HepG2 (cell line): ENCODE data around the gene CSNK2B. TPM values are rescaled to one million over a fixed set of nuclear protein-coding genes. Genes with fewer than 3 reads are reported as not detected.
A peak's percentile ranks its signal among the peaks of the same experiment; 100 is the strongest.

Experiments used
- CREBL2 ChIP-seq: sonication (generic); formaldehyde crosslinking; IDR thresholded peaks from 2 replicates; pipeline ENCODE4 v1.8.1; 2023; ENCODE audit warnings: missing genetic modification reagents, mild to moderate bottlenecking, borderline replicate concordance
- CSRNP1 ChIP-seq: sonication (generic); formaldehyde crosslinking; IDR thresholded peaks from 2 replicates; pipeline ENCODE4 v1.8.1; 2023; ENCODE audit warnings: mild to moderate bottlenecking, missing genetic modification reagents
- EP300 ChIP-seq, 3 experiments: sonication (generic) in 1 of 3; formaldehyde crosslinking in 1 of 3; IDR thresholded peaks; 2 replicates each; pipeline versions ENCODE4 v1.5.1 to v1.6.1; 2011 to 2020; ENCODE audit warnings: low read depth in 2 of 3, low read length in 2 of 3, borderline replicate concordance in 1 of 3, improper control_type of control experiment in 1 of 3, mild to moderate bottlenecking in 1 of 3, missing genetic modification reagents in 1 of 3, moderate library complexity in 1 of 3
- ETV5 ChIP-seq: IDR thresholded peaks from 2 replicates; pipeline ENCODE4 v1.6.1; 2018; ENCODE audit warnings: missing biosample characterization, missing genetic modification reagents, inconsistent platforms, borderline replicate concordance
- FOXA1 ChIP-seq, 2 experiments: fragments of 450-650 bp in 1 of 2; sonication (generic) in 1 of 2; formaldehyde crosslinking in 1 of 2; IDR thresholded peaks; 2 replicates each; pipeline versions ENCODE4 v1.4.0 to v1.6.1; 2016 to 2020; ENCODE audit warnings: missing genetic modification reagents in 1 of 2
- GATAD1 ChIP-seq: IDR thresholded peaks from 2 replicates; pipeline ENCODE4 v1.6.1; 2016; ENCODE audit warnings: missing genetic modification reagents, missing compliant biosample characterization
- HDAC2 ChIP-seq: sonication (generic); formaldehyde crosslinking; IDR thresholded peaks from 2 replicates; pipeline ENCODE4 v1.4.0; 2020; ENCODE audit warnings: missing genetic modification reagents
- HOMEZ ChIP-seq: IDR thresholded peaks from 2 replicates; pipeline ENCODE4 v1.6.1; 2016; ENCODE audit warnings: low read depth
- HOXA3 ChIP-seq: sonication (generic); formaldehyde crosslinking; IDR thresholded peaks from 2 replicates; pipeline ENCODE4 v1.5.0; 2020; ENCODE audit warnings: missing genetic modification reagents
- MED1 ChIP-seq: sonication (generic); formaldehyde crosslinking; IDR thresholded peaks from 2 replicates; pipeline ENCODE4 v1.4.0; 2020; ENCODE audit warnings: missing genetic modification reagents
- MXI1 ChIP-seq: IDR thresholded peaks from 3 replicates; pipeline ENCODE4 v1.6.1; 2012; ENCODE audit warnings: low read depth, low read length, inconsistent platforms, borderline replicate concordance
- NFYC ChIP-seq: IDR thresholded peaks from 2 replicates; pipeline ENCODE4 v1.6.1; 2016; ENCODE audit warnings: missing genetic modification reagents, missing compliant biosample characterization
- YEATS4 ChIP-seq: sonication (generic); formaldehyde crosslinking; IDR thresholded peaks from 2 replicates; pipeline ENCODE4 v1.4.0; 2020; ENCODE audit warnings: missing genetic modification reagents, borderline replicate concordance
- ZEB1 ChIP-seq: IDR thresholded peaks from 2 replicates; pipeline ENCODE4 v1.6.1; 2012; ENCODE audit warnings: mild to moderate bottlenecking, low read depth, inconsistent platforms; ENCODE audit not compliant: insufficient replicate concordance
- ZMAT3 ChIP-seq: sonication (generic); formaldehyde crosslinking; conservative IDR thresholded peaks from 2 replicates; pipeline ENCODE4 v1.7.0; 2021; ENCODE audit warnings: missing genetic modification reagents
- ZNF335 ChIP-seq: sonication (generic); formaldehyde crosslinking; IDR thresholded peaks from 2 replicates; pipeline ENCODE4 v1.4.0; 2020; ENCODE audit warnings: missing genetic modification reagents
- ZNF652 ChIP-seq: IDR thresholded peaks from 2 replicates; pipeline ENCODE4 v1.6.1; 2016; ENCODE audit warnings: low read depth, borderline replicate concordance
- polyA plus RNA-seq, 8 experiments: library from polyadenylated mRNA; depleted of rRNA in 3 of 8; stranded (reverse) in 7 of 8; unstranded in 1 of 8; fragments of >200 nt; fragmentation: Illumina TruSeq in 4 of 8; extraction: Trizol in 4 of 8; gene quantifications; 2 replicates each; pipeline versions ENCODE4 v1.2.1 to v1.2.3, GENCODE V29; 2011 to 2016; ENCODE audit warnings: low read depth in 4 of 8, missing spikeins in 1 of 8, mixed read lengths in 1 of 8; ENCODE audit not compliant: insufficient read depth in 1 of 8
- total RNA-seq, 5 experiments: library from RNA; depleted of rRNA; stranded (reverse); fragments of >200 nt; fragmentation: Illumina TruSeq; extraction: Trizol; gene quantifications; 2 replicates each; pipeline ENCODE4 v1.2.3, GENCODE V29; 2016; ENCODE audit warnings: low read depth in 1 of 5
- TF ChIP-seq, protein P1 (sequence below): sonication (generic); formaldehyde crosslinking; conservative IDR thresholded peaks from 2 replicates; pipeline ENCODE4 v1.8.0; 2022; ENCODE audit warnings: missing genetic modification reagents

Gene CSNK2B
- total and polyA plus RNA-seq, 2 of the 13 experiments (the other 11 are each of a cell fraction or from before 2014, with no cell fraction given) = 111 to 296 TPM

GRCh38 chr6:31655349-31656237 lies 10.3 kb upstream of the CSNK2B start, which contains the start of gene APOM (continued):
- TF ChIP-seq, protein P1, sequence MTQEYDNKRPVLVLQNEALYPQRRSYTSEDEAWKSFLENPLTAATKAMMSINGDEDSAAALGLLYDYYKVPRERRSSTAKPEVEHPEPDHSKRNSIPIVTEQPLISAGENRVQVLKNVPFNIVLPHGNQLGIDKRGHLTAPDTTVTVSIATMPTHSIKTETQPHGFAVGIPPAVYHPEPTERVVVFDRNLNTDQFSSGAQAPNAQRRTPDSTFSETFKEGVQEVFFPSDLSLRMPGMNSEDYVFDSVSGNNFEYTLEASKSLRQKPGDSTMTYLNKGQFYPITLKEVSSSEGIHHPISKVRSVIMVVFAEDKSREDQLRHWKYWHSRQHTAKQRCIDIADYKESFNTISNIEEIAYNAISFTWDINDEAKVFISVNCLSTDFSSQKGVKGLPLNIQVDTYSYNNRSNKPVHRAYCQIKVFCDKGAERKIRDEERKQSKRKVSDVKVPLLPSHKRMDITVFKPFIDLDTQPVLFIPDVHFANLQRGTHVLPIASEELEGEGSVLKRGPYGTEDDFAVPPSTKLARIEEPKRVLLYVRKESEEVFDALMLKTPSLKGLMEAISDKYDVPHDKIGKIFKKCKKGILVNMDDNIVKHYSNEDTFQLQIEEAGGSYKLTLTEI (CRISPR knock-in tag) = no peak
- TF ChIP-seq CSRNP1 (CRISPR knock-in tag) = peak; percentile 94; the same call in 1 of the 2 replicates
- TF ChIP-seq HOMEZ (CRISPR knock-in tag) = peak; percentile 90
- no peak for TF ChIP-seq ZEB1
- peak in 1 of 2 experiments; percentile 95; a peak in 2 of 4 replicates for TF ChIP-seq EP300 (IDR thresholded peaks at IDR 0.05; ENCODE audit: low read depth in 2 of 2, low read length in 2 of 2)
- peak; percentile 81; the same call in 1 of the 2 replicates for TF ChIP-seq EP300 (CRISPR knock-in tag; IDR thresholded peaks at IDR 0.05; ENCODE audit: borderline replicate concordance)
- peak; percentile 92 for TF ChIP-seq HOXA3 (CRISPR knock-in tag)
- peak; percentile 83; the same call in 1 of the 3 replicates for TF ChIP-seq MXI1
- TF ChIP-seq ZNF652 (CRISPR knock-in tag) = peak; percentile 76; the same call in 1 of the 2 replicates
- TF ChIP-seq ZMAT3 (CRISPR knock-in tag) = peak; percentile 82; the same call in 1 of the 2 replicates
- peak; percentile 100 for TF ChIP-seq ETV5 (CRISPR knock-in tag)
- TF ChIP-seq ZNF335 (CRISPR knock-in tag) = peak; percentile 99
- TF ChIP-seq NFYC = peak; percentile 50; the same call in 1 of the 2 replicates
- peak; percentile 72; the same call in 1 of the 2 replicates for TF ChIP-seq CREBL2
- TF ChIP-seq HDAC2 = peak; percentile 96
- peak; percentile 77; the same call in 1 of the 2 replicates for TF ChIP-seq YEATS4
- peak; percentile 82 for TF ChIP-seq GATAD1 (CRISPR knock-in tag)
- TF ChIP-seq MED1 (CRISPR knock-in tag) = peak; percentile 99
- no peak for TF ChIP-seq FOXA1 (IDR thresholded peaks at IDR 0.05)
- TF ChIP-seq FOXA1 (CRISPR knock-in tag; IDR thresholded peaks at IDR 0.05) = peak; percentile 90
